Measurements from ENCODE around the gene CTR9. TPM values are rescaled to one million over a fixed set of nuclear protein-coding genes. Genes with fewer than 3 reads are reported as not detected.

CTR9 gene
- total and polyA plus RNA-seq, 9 of the 15 experiments (the other 6 are each of a cell fraction or from before 2014, with no cell fraction given), result 25.4 to 79.3 (median 47.3) TPM

- TF ChIP-seq ZBTB26 (CRISPR knock-in tag; IDR thresholded peaks at IDR 0.05), result no peak
- 0 out of 2 replicates have a peak, but pooled peaks have one; percentile 72 for TF ChIP-seq GTF2E2 (tag; IDR thresholded peaks at IDR 0.05)
- peak; percentile 50 for TF ChIP-seq USF1 (CRISPR knock-in tag; IDR thresholded peaks at IDR 0.05)
Observed at GRCh38 chr11:10743354-10744000, 7.6 kb upstream of the CTR9 start (continued).

DNA sequence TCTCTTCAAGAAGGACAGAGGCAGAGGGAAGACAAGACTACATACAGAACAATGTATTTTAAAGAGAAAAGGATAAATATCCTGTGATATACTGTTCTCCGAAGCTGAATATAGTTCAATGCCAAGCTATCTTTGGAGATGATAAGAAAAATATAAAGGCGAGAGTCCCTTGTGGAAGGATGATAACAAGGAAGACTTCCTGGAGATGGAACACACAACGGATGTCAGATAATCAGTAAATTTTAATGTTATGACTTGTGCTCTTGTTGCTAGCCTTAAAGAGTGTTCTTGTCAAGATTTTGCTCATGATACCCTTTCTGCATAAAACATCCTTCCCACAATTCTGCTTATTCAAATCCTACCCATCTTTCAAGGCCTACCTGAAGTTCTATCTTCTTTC, 6.8 kb upstream of the CTR9 start:
- no TSS peak for BruUV-seq (replicated peaks)
- no peak overlapping the region for H3K9ac ChIP-seq (ENCODE audit: insufficient read depth in 1 of 2, low read depth in 2 of 2, low read length in 2 of 2)
- no peaks in the 10 kb centered on the region for H4K20me1 ChIP-seq (replicated peaks; ENCODE audit: control insufficient read depth, insufficient read depth, low read length)
- no peaks in the 10 kb centered on the region for H3K9me1 ChIP-seq (ENCODE audit: control insufficient read depth, insufficient read depth, low read length)
- DNase-seq (ENCODE audit: extremely low read depth in 1 of 4, low spot score in 3 of 4) (peak in 1 of 4 experiments; percentile 41), FAIRE-seq (no peak), ATAC-seq (no peak)
- 0 out of 3 replicates have a peak overlapping the region, but pooled peaks have one; percentile 2 for H3K27ac ChIP-seq (ENCODE audit: extremely low read depth, low read depth, low read length)
- no peak overlapping the region for H3K4me3 ChIP-seq
- in situ Hi-C loops (cut with MboI), result loop anchor here (25.0 kb wide), 2 partner anchors 232 to 532 kb away; no protein-coding TSS in a partner anchor
- intact Hi-C loops (cut with micrococcal nuclease), result no loop called here
- no peaks in the 10 kb centered on the region for H3K27me3 ChIP-seq (ENCODE audit: control insufficient read depth in 2 of 2, insufficient read depth in 2 of 2, low read length in 2 of 2)
- peak overlapping the region; percentile 50; the same call in 1 of the 2 replicates for H3K4me2 ChIP-seq (ENCODE audit: insufficient read depth, low read length)
- H3K9me3 ChIP-seq (replicated peaks; ENCODE audit: control insufficient read depth, insufficient read depth, low read depth, low read length), result no peaks in the 10 kb centered on the region
- ChIA-PET POLR2A (no interaction called here), CTCF (ENCODE audit: low intra/inter-chr PET ratio) (no interaction called here)
- H3K79me2 ChIP-seq (ENCODE audit: control insufficient read depth, insufficient read depth, low read length), result no peaks in the 10 kb centered on the region
- H2AFZ ChIP-seq (ENCODE audit: low read depth, low read length), result peak overlapping the region; percentile 93
- no peaks in the 10 kb centered on the region for H3K36me3 ChIP-seq (ENCODE audit: control insufficient read depth, insufficient read depth, low read length)
- WGBS (ENCODE audit: insufficient coverage, low coverage, missing lambda C conversion rate), result 0% methylated on average over 3 of the region's 3 CpGs
- H3K4me1 ChIP-seq (replicated peaks in 1 of 2; ENCODE audit: control insufficient read depth in 2 of 2, insufficient read depth in 2 of 2, low read length in 2 of 2), result peaks cover 12 to 46% of the 10 kb centered on the region in 2 experiments
- TF ChIP-seq SMAD3 (CRISPR knock-in tag; conservative IDR thresholded peaks at IDR 0.05) (no peak), EZH2 (IDR thresholded peaks at IDR 0.05; ENCODE audit: borderline replicate concordance, low read depth, low read length) (no peak), RNF2 (IDR thresholded peaks at IDR 0.05) (0 out of 2 replicates have a peak, but pooled peaks have one; percentile 2), SETDB1 (IDR thresholded peaks at IDR 0.05; ENCODE audit: low read length) (no peak), ZNF41 (CRISPR knock-in tag; conservative IDR thresholded peaks at IDR 0.05) (no peak), NKRF (IDR thresholded peaks at IDR 0.05; ENCODE audit: borderline replicate concordance) (no peak), TAL1 (IDR thresholded peaks at IDR 0.05) (peak; percentile 27; the same call in 1 of the 2 replicates), ZBTB2 (IDR thresholded peaks at IDR 0.05) (no peak)
